ENCODE data around the gene VPS54.

The VPS54 gene

GRCh38 chr2:63886445-63886844 is 132.8 kb downstream of the VPS54 start:
- Histone ChIP-seq H3K4me3 (no peak overlapping the region), H3K27ac (no peak overlapping the region)
- no peak for TF ChIP-seq CTCF (IDR thresholded peaks at IDR 0.05)
- no peak for DNase-seq (ENCODE audit: low spot score)

GRCh38 chr2:63882395-63883105 is 136.7 kb downstream of the VPS54 start:
- no peak for TF ChIP-seq CTCF (IDR thresholded peaks at IDR 0.05)
- no peak overlapping the region for H3K27ac ChIP-seq
- no peak for DNase-seq (ENCODE audit: low spot score)
- no peak overlapping the region for H3K4me3 ChIP-seq

GRCh38 chr2:63881205-63881604 is 138.0 kb downstream of the VPS54 start:
- H3K4me3 ChIP-seq = no peak overlapping the region
- no peak for TF ChIP-seq CTCF (IDR thresholded peaks at IDR 0.05)
- DNase-seq (ENCODE audit: low spot score) = no peak
- H3K27ac ChIP-seq = no peak overlapping the region

GRCh38 chr2:63880625-63881024 is 138.6 kb downstream of the VPS54 start:
- Histone ChIP-seq H3K27ac (no peak overlapping the region), H3K4me3 (no peak overlapping the region)
- no peak for TF ChIP-seq CTCF (IDR thresholded peaks at IDR 0.05)
- DNase-seq (ENCODE audit: low spot score) = no peak

GRCh38 chr2:63879876-63880433 is 139.3 kb downstream of the VPS54 start:
- Histone ChIP-seq H3K27ac (no peak overlapping the region), H3K4me3 (no peak overlapping the region)
- TF ChIP-seq CTCF (IDR thresholded peaks at IDR 0.05) = no peak
- no peak for DNase-seq (ENCODE audit: low spot score)

GRCh38 chr2:63878486-63878885 is 140.7 kb downstream of the VPS54 start:
- no peak for DNase-seq (ENCODE audit: low spot score)
- Histone ChIP-seq H3K4me3 (no peak overlapping the region), H3K27ac (no peak overlapping the region)
- no peak for TF ChIP-seq CTCF (IDR thresholded peaks at IDR 0.05)

GRCh38 chr2:63876311-63876710 is 142.9 kb downstream of the VPS54 start:
- no peak for TF ChIP-seq CTCF (IDR thresholded peaks at IDR 0.05)
- Histone ChIP-seq H3K27ac (peak overlapping the region; percentile 27 to 77), H3K4me3 (no peak overlapping the region)
- no peak for DNase-seq (ENCODE audit: low spot score)

Data from coronary artery (tissue), 2 donors.